ENCODE results near the gene NFIC. TPM values are rescaled to one million over a fixed set of nuclear protein-coding genes. Genes with fewer than 3 reads are reported as not detected.

NFIC gene
- total RNA-seq, 1 donor from 2014 or later, result 142 TPM

GRCh38 chr19:3404324-3405260 is 38.2 kb downstream of the NFIC start:
- peaks cover 83% of the 10 kb centered on the region for H3K4me1 ChIP-seq

GRCh38 chr19:3405261-3405653 is 38.9 kb downstream of the NFIC start:
- Histone ChIP-seq H3K36me3 (no peaks in the 10 kb centered on the region), H3K9me3 (no peaks in the 10 kb centered on the region), H3K4me1 (peaks cover 86% of the 10 kb centered on the region), H3K27ac (peak overlapping the region; percentile 100), H3K4me3 (peak overlapping the region; percentile 46 to 61), H3K27me3 (no peaks in the 10 kb centered on the region)
- intact Hi-C loops (cut with DNase I), result no loop called here
- no peak for DNase-seq (ENCODE audit: extremely low spot score in 2 of 2)
- TF ChIP-seq POLR2AphosphoS5 (IDR thresholded peaks at IDR 0.05; ENCODE audit: insufficient read depth in 1 of 2, low read depth in 1 of 2) (no peak), CTCF (IDR thresholded peaks at IDR 0.05) (no peak), POLR2A (IDR thresholded peaks at IDR 0.05) (no peak)

More at GRCh38 chr19:3404324-3405260, 38.2 kb downstream of the NFIC start:
- Histone ChIP-seq H3K4me3 (peak overlapping the region; percentile 46 to 61), H3K27ac (peak overlapping the region; percentile 100), H3K36me3 (no peaks in the 10 kb centered on the region), H3K9me3 (no peaks in the 10 kb centered on the region), H3K27me3 (no peaks in the 10 kb centered on the region)
- DNase-seq (ENCODE audit: extremely low spot score in 2 of 2), result no peak
- TF ChIP-seq CTCF (IDR thresholded peaks at IDR 0.05) (no peak), POLR2A (IDR thresholded peaks at IDR 0.05) (peak in 1 of 2 donors; percentile 38), POLR2AphosphoS5 (IDR thresholded peaks at IDR 0.05; ENCODE audit: insufficient read depth in 1 of 2, low read depth in 1 of 2) (peak; percentile 21 to 82)
- intact Hi-C loops (cut with DNase I), result loop anchor here (5.0 kb wide), 1 partner anchor 37 kb away; the partner anchor contains the start of gene NFIC

DNA sequence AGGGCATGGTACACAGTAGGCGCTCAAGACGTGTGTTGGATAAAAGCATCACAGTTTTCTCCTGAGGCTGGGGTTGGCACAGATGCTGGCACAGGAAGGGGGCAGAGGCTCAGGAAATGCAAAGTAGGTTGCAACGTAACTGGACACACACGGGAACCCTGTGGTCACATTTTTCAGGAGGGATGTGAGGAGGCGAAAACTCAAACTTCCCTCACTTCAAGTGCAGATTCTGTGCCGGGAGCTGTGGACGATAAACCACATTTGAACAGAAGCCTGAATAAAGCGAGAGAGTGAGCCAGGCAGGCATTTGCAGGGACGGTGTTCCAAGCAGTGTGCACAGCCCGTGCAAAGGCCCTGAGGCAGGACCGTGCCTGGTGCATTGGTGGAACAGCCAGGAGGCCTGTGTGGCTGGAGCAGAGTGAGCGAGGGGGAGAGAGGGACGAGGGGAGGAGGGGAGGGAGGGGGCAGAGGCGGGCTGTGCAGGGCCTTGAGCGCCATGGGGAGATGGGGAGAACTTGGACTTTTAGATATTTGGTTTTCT is 40.3 kb downstream of the NFIC start:
- no peak for DNase-seq (ENCODE audit: extremely low spot score in 2 of 2)
- Histone ChIP-seq H3K27ac (peak overlapping the region; percentile 100), H3K9me3 (no peaks in the 10 kb centered on the region), H3K4me3 (no peak overlapping the region), H3K36me3 (no peaks in the 10 kb centered on the region), H3K4me1 (peaks cover 81% of the 10 kb centered on the region), H3K27me3 (no peaks in the 10 kb centered on the region)
- intact Hi-C loops (cut with DNase I), result no loop called here
- TF ChIP-seq POLR2A (IDR thresholded peaks at IDR 0.05), result no peak
- no peak for TF ChIP-seq POLR2AphosphoS5 (IDR thresholded peaks at IDR 0.05; ENCODE audit: insufficient read depth in 1 of 2, low read depth in 1 of 2)
- no peak for TF ChIP-seq CTCF (IDR thresholded peaks at IDR 0.05)

GRCh38 chr19:3407556-3408516 is 41.5 kb downstream of the NFIC start:
- peaks cover 79% of the 10 kb centered on the region for H3K4me1 ChIP-seq
- peak in 1 of 2 donors; percentile 36 for TF ChIP-seq POLR2AphosphoS5 (IDR thresholded peaks at IDR 0.05; ENCODE audit: insufficient read depth in 1 of 2, low read depth in 1 of 2)
- no peak for TF ChIP-seq CTCF (IDR thresholded peaks at IDR 0.05)
- intact Hi-C loops (cut with DNase I), result no loop called here
- H3K27me3 ChIP-seq, result no peaks in the 10 kb centered on the region
- no peaks in the 10 kb centered on the region for H3K9me3 ChIP-seq
- no peak for DNase-seq (ENCODE audit: extremely low spot score in 2 of 2)
- H3K36me3 ChIP-seq, result peaks cover 0 to 4% of the 10 kb centered on the region in 2 donors
- peak overlapping the region; percentile 10 to 30 for H3K4me3 ChIP-seq
- peak overlapping the region; percentile 100 for H3K27ac ChIP-seq
